Left lung (tissue), 10 donors: ENCODE measurements around the gene SLC39A9. TPM values are rescaled to one million over a fixed set of nuclear protein-coding genes. Genes with fewer than 3 reads are reported as not detected.

ENCODE experiments used
- ATAC-seq: fragments of 200-7000 bp; cut with Tn5 transposase; one replicate; pipeline ENCODE4 v1.9.1; 2020; ENCODE audit warnings: moderate library complexity
- DNase-seq, 4 donors: peaks; one replicate each; pipeline ENCODE4 v3.0.0-alpha.2; 2013 to 2020
- H3K27ac ChIP-seq, 2 donors: fragments of 200-600 bp; sonication (generic) in 1 of 2; one replicate each; pipeline versions ENCODE4 v1.5.0 to v1.8.0; 2020 to 2021
- H3K27me3 ChIP-seq, 2 donors: fragments of 200-600 bp; sonication (generic) in 1 of 2; one replicate each; pipeline versions ENCODE4 v1.5.0 to v1.8.0; 2020 to 2021
- H3K36me3 ChIP-seq, 2 donors: fragments of 200-600 bp; sonication (generic) in 1 of 2; one replicate each; pipeline versions ENCODE4 v1.5.0 to v1.8.0; 2020 to 2021
- H3K4me1 ChIP-seq, 2 donors: fragments of 200-600 bp; one replicate each; pipeline ENCODE4 v1.8.0; 2021
- H3K4me3 ChIP-seq, 2 donors: fragments of 200-600 bp; sonication (generic) in 1 of 2; one replicate each; pipeline versions ENCODE4 v1.5.0 to v1.8.0; 2020 to 2021; ENCODE audit warnings: mild to moderate bottlenecking in 1 of 2
- H3K9me3 ChIP-seq, 2 donors: fragments of 200-600 bp; sonication (generic) in 1 of 2; one replicate each; pipeline versions ENCODE4 v1.5.0 to v1.8.0; 2020 to 2021
- CTCF ChIP-seq, 2 donors: fragments of 200-600 bp; sonication (generic) in 1 of 2; IDR thresholded peaks; one replicate each; pipeline versions ENCODE4 v1.5.0 to v1.8.0; 2021; ENCODE audit warnings: antibody characterized with exemption in 2 of 2
- intact Hi-C, 2 donors: fragments of 100-400 bp; cut with DNase I; formaldehyde crosslinking; loops; one replicate each; pipeline versions ENCODE4 v1.11.2 to v1.14.2; 2022
- polyA plus RNA-seq, 6 donors: library from polyadenylated mRNA; unstranded; fragments of 120-200 nt; gene quantifications; one replicate each; pipeline ENCODE4 v1.2.1, GENCODE V29; 2013; ENCODE audit not compliant: insufficient read length in 6 of 6
- total RNA-seq, 2 donors: library from RNA; stranded (reverse); fragmentation: NEBNext Ultra II Directional; extraction: Animal tissue kit (Norgen Biotek cat#: 25700); gene quantifications; one replicate each; pipeline ENCODE4 v1.2.1, GENCODE V29; 2021
- donor health status: DM: no; HTN: yes; CAD: no.
- donor health status: DM: no; HTN: no; CAD: no.

The SLC39A9 gene
- total and polyA plus RNA-seq, 8 donors = 61.6 to 75.8 (median 68.3) TPM

- Histone ChIP-seq H3K9me3 (no peaks in the 10 kb centered on the region), H3K27me3 (no peaks in the 10 kb centered on the region), H3K4me3 (no peak overlapping the region), H3K4me1 (no peaks in the 10 kb centered on the region), H3K36me3 (no peaks in the 10 kb centered on the region), H3K27ac (no peak overlapping the region)
- intact Hi-C loops = no loop called here
- no peak for DNase-seq
- TF ChIP-seq CTCF (IDR thresholded peaks at IDR 0.05) = no peak
- no peak for ATAC-seq
Observed at GRCh38 chr14:69366761-69367160, 31.7 kb upstream of the SLC39A9 start.

GRCh38 chr14:69368381-69368780, 30.1 kb upstream of the SLC39A9 start:
- ATAC-seq = no peak
- Histone ChIP-seq H3K27me3 (no peaks in the 10 kb centered on the region), H3K9me3 (no peaks in the 10 kb centered on the region), H3K27ac (no peak overlapping the region), H3K36me3 (peaks cover 0 to 3% of the 10 kb centered on the region in 2 donors), H3K4me1 (no peaks in the 10 kb centered on the region), H3K4me3 (no peak overlapping the region)
- TF ChIP-seq CTCF (IDR thresholded peaks at IDR 0.05) = no peak
- no peak for DNase-seq
- intact Hi-C loops = no loop called here

- H3K9me3 ChIP-seq = no peaks in the 10 kb centered on the region
- H3K4me1 ChIP-seq = no peaks in the 10 kb centered on the region
- H3K27ac ChIP-seq = no peak overlapping the region
- H3K27me3 ChIP-seq = no peaks in the 10 kb centered on the region
- ATAC-seq = no peak
- intact Hi-C loops = no loop called here
- DNase-seq = no peak
- no peak overlapping the region for H3K4me3 ChIP-seq
- no peak for TF ChIP-seq CTCF (IDR thresholded peaks at IDR 0.05)
- H3K36me3 ChIP-seq = peaks cover 0 to 5% of the 10 kb centered on the region in 2 donors
Observed at GRCh38 chr14:69370061-69370460, 28.4 kb upstream of the SLC39A9 start.

GRCh38 chr14:69372146-69372545, 26.3 kb upstream of the SLC39A9 start:
- Histone ChIP-seq H3K4me3 (no peak overlapping the region), H3K27me3 (no peaks in the 10 kb centered on the region), H3K36me3 (peaks cover 0 to 26% of the 10 kb centered on the region in 2 donors), H3K4me1 (no peaks in the 10 kb centered on the region), H3K27ac (no peak overlapping the region), H3K9me3 (peaks cover 0 to 4% of the 10 kb centered on the region in 2 donors)
- DNase-seq (no peak), ATAC-seq (no peak)
- intact Hi-C loops = no loop called here
- TF ChIP-seq CTCF (IDR thresholded peaks at IDR 0.05) = no peak

- no peaks in the 10 kb centered on the region for H3K27me3 ChIP-seq
- no peak overlapping the region for H3K27ac ChIP-seq
- no peak for ATAC-seq
- peaks cover 0 to 3% of the 10 kb centered on the region in 2 donors for H3K4me1 ChIP-seq
- DNase-seq = no peak
- intact Hi-C loops = no loop called here
- H3K4me3 ChIP-seq = no peak overlapping the region
- H3K9me3 ChIP-seq = peaks cover 0 to 4% of the 10 kb centered on the region in 2 donors
- peaks cover 0 to 30% of the 10 kb centered on the region in 2 donors for H3K36me3 ChIP-seq
- TF ChIP-seq CTCF (IDR thresholded peaks at IDR 0.05) = no peak
Observed at GRCh38 chr14:69373104-69373503, 25.4 kb upstream of the SLC39A9 start.
